ENCODE measurements around the gene LDLRAD3.

DNA sequence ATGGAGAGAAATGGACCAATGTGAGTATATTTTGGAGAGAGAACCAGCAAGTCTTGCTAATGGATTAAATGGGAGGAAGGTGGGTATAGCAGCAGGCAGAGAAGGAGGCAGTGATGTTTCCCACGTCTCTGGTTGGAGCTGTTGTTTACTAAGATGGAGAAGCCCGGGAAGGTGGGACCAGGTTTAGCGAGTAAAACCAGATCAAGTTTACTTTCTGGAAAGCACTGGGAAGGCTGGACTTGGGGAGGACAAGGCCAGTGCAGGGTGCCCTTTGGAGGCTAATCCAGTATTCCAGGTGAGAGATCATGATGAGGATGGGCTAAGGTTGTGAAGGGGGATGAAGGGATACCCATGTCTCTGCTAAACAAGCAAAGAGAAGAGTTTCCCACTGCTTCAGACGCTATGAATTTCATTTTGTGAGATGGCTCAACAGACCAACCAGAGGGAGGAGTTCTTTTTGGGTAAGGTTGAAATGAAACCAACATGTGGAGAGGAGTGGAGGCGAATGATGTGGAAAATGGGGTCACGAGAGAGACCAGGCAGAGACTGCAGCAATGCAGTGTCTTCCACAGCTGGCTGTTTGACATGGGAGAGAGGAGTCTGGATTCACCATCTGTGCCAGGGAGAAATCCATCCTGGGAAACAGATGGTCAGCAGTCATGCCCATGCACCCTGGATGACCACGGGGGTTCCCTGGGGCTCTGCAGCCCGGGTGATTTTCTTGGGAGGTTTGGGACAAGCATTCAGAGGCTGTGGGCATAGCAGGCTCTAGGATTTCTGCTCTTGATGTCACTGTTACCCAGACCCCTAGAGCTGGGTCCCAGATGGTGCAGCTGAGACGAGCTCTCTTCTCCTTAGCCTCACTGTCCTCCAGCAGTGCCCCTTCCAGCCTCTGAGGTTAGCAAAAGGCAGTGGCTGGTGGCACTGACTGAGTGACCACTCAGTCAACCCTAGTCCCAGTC is 320.4 kb downstream of the LDLRAD3 start:
- TF ChIP-seq, protein P1, sequence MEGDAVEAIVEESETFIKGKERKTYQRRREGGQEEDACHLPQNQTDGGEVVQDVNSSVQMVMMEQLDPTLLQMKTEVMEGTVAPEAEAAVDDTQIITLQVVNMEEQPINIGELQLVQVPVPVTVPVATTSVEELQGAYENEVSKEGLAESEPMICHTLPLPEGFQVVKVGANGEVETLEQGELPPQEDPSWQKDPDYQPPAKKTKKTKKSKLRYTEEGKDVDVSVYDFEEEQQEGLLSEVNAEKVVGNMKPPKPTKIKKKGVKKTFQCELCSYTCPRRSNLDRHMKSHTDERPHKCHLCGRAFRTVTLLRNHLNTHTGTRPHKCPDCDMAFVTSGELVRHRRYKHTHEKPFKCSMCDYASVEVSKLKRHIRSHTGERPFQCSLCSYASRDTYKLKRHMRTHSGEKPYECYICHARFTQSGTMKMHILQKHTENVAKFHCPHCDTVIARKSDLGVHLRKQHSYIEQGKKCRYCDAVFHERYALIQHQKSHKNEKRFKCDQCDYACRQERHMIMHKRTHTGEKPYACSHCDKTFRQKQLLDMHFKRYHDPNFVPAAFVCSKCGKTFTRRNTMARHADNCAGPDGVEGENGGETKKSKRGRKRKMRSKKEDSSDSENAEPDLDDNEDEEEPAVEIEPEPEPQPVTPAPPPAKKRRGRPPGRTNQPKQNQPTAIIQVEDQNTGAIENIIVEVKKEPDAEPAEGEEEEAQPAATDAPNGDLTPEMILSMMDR (IDR thresholded peaks at IDR 0.05): no peak
- TF ChIP-seq POLR2AphosphoS5 (IDR thresholded peaks at IDR 0.05) (no peak), POLR2A (IDR thresholded peaks at IDR 0.05) (no peak)

All from prostate gland (tissue), 2 donors.